GM12801 (cell line): ENCODE results near the gene ATP4A.

Source experiments
- TF ChIP-seq, protein P1 (sequence below): IDR thresholded peaks from one replicate; pipeline ENCODE4 v1.5.1; 2011; ENCODE audit warnings: control low read depth; ENCODE audit not compliant: insufficient read length; ENCODE audit errors: extremely low read depth

The ATP4A gene

DNA sequence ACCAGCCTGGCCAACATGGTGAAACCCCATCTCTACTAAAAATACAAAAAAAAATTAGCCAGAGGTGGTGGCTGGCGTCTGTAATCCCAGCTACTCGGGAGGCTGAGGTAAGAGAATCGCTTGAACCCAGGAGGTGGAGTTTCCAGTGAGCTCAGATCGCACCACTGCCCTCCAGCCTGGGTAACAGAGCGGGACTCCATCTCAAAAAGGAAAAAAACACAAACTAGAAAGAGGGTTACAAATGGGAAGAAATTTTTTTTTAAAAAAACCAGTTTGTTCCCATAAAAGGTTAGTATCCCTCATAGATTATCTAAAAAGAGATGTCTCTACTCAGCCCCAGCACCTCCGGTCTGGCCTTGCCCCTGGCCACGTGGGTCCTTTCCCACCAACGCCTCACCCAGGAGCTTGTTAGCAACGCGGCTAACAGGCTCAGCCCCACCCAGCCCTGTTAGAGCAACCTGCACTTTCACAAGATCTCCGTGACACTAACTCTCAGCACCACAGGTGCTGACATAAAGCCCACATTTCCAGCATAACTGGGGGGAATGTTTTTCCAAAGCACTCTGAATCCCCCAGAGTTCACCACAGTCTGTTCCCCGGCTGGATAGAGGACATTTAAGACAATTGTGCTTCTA lies 54.3 kb downstream of the ATP4A start:
- TF ChIP-seq, protein P1, sequence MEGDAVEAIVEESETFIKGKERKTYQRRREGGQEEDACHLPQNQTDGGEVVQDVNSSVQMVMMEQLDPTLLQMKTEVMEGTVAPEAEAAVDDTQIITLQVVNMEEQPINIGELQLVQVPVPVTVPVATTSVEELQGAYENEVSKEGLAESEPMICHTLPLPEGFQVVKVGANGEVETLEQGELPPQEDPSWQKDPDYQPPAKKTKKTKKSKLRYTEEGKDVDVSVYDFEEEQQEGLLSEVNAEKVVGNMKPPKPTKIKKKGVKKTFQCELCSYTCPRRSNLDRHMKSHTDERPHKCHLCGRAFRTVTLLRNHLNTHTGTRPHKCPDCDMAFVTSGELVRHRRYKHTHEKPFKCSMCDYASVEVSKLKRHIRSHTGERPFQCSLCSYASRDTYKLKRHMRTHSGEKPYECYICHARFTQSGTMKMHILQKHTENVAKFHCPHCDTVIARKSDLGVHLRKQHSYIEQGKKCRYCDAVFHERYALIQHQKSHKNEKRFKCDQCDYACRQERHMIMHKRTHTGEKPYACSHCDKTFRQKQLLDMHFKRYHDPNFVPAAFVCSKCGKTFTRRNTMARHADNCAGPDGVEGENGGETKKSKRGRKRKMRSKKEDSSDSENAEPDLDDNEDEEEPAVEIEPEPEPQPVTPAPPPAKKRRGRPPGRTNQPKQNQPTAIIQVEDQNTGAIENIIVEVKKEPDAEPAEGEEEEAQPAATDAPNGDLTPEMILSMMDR = no peak

DNA sequence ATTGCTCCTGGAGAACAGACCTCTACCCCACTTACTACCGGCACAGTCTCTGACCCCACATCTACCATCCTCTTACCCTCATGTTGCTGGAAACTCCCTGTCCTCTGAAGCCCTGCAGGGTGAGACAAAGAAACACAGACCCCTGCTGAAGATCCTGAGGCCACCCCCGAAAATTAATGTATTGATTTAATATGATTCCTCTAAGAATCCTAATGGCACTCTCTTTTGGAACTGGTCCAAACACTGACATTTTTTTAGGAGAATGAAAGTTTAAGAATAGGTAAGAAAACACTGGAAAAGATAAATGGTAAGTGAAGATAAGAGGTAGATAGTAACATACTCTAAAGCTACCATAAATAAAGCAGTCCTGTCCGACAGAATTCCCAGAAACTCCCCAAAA lies 55.3 kb downstream of the ATP4A start:
- TF ChIP-seq, protein P1 = no peak

DNA sequence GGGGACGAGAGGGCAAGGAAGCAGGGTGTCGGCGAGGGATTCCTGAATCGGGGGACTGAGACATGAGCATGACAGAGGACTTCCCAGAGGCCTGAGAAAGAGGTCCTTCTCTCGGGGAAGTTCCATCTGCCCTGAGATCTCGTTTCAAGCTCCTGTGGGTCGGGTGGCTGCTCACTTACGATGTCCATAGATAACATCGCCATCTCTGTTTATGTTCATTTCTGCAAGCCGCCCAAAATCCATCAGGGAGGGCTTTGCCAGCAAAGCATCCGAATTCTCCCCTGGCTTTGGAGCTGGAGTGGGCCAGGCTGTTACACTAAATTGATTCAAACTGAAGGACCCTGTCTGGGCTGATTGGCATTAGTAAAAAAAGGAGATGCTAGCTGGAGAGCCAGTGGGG lies 55.9 kb downstream of the ATP4A start:
- TF ChIP-seq, protein P1 = no peak

DNA sequence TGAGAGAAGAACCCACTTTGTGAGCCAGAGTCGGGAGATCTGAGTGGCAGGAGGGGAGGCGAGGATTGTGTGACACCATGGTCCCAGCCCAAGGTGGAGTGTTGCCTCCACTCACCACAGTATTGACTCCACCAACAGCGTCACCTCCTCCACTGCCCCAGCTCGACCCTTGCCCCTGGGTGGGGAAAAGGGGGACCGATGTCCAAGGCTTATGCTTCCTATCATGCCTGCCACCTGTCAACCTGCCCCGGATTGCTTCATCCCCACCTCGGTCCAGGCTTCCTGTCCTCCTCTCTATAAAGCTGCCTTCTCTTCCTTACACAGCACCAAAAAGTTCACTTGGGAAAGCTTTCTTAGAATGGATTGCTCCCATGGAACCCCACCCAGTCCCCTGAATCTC lies 57.4 kb downstream of the ATP4A start:
- TF ChIP-seq, protein P1 = no peak

DNA sequence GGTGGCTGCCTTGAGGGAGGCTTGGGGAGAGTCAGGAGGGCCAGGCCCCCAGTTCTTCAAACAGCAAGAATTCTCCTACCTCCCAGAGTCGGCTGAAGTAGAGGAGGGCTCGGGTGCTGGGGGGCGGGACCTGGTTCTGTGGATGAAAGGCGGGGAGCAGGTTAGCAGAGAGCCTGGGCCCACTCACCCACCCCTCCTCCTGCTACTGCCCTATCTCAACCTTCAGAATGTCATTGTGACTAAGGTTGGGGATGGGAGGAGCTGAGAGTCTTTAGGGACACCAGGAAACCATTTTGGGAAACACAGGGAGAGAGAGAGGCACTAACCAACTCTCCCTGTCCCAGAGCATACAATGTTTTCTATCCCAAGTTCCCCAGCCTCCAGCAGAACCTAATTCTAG lies 60.7 kb downstream of the ATP4A start:
- TF ChIP-seq, protein P1 = no peak

DNA sequence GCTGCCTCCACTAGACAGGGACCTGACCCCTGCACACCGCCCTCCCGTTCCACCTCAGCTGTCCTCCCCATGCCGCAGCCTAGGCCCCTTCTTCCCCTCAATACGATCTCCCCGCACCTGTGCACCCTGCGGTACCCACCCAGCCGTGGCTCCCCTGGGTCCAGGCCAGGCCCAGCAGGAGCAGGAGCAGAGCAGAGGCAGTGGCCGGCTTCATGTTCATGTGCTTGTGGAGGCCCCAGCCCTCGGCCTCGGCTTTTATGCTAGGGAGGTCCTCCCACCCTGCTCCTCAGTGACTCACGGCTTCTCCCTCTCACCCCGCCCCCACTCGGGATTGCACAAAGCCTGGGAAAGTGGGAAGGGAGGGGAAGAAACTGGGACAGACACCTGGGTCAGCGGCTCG lies 61.8 kb downstream of the ATP4A start:
- TF ChIP-seq, protein P1 = no peak

DNA sequence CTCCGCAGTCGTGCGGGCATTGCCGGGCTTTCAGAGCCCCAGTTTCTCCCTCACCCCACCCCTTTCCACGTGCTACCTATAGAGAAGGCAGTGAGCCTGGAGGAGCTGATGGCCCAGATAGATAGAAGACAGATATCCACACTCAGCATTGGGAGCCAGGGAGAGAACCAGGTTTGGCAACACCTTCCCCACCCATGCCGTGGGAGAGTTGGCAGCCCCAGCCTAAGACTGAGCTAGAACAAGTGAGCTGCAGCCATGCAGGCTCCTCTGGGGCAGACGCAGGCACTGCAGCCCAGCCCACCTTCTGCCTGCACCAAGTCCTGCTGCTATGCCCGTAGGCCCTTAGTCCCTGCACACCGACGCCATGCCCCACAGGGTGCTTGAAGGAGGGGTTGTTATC lies 62.8 kb downstream of the ATP4A start:
- TF ChIP-seq, protein P1 = no peak
